ENCODE measurements around the gene NSF. TPM values are rescaled to one million over a fixed set of nuclear protein-coding genes. Genes with fewer than 3 reads are reported as not detected.

NSF gene
- total RNA-seq, 4 donors from 2014 or later, result 15.6 to 22.9 (median 19.0) TPM

GRCh38 chr17:46730026-46730425 lies 139.6 kb downstream of the NSF start:
- Histone ChIP-seq H3K36me3 (peaks cover 0 to 58% of the 10 kb centered on the region in 2 donors), H3K27me3 (no peaks in the 10 kb centered on the region), H3K9me3 (no peaks in the 10 kb centered on the region), H3K27ac (no peak overlapping the region), H3K4me3 (no peak overlapping the region), H3K4me1 (no peaks in the 10 kb centered on the region)
- no peak for ATAC-seq
- WGBS, 2 donors (ENCODE audit: low coverage in 1 of 2), result 82 to 100% methylated on average over 2 of the region's 2 CpGs
- TF ChIP-seq POLR2A (IDR thresholded peaks at IDR 0.05), result no peak
- no peak for TF ChIP-seq POLR2AphosphoS5 (IDR thresholded peaks at IDR 0.05)

- Histone ChIP-seq H3K4me3 (no peak overlapping the region), H3K9me3 (no peaks in the 10 kb centered on the region), H3K27me3 (no peaks in the 10 kb centered on the region), H3K36me3 (peaks cover 0 to 58% of the 10 kb centered on the region in 2 donors), H3K4me1 (no peaks in the 10 kb centered on the region), H3K27ac (no peak overlapping the region)
- no peak for TF ChIP-seq POLR2A (IDR thresholded peaks at IDR 0.05)
- no peak for ATAC-seq
- WGBS, 2 donors (ENCODE audit: low coverage in 1 of 2), result 100% methylated on average over 1 of the region's 1 CpG
These were observed 140.2 kb downstream of the NSF start for GRCh38 chr17:46730679-46731078.

- WGBS, 2 donors (ENCODE audit: low coverage in 1 of 2), result 79 to 86% methylated on average over 1 of the region's 1 CpG
- ATAC-seq, result no peak
- H3K27ac ChIP-seq, result no peak overlapping the region
- no peaks in the 10 kb centered on the region for H3K27me3 ChIP-seq
- no peaks in the 10 kb centered on the region for H3K9me3 ChIP-seq
- TF ChIP-seq POLR2AphosphoS5 (IDR thresholded peaks at IDR 0.05) (no peak), EP300 (IDR thresholded peaks at IDR 0.05) (no peak), CTCF (IDR thresholded peaks at IDR 0.05) (no peak), POLR2A (IDR thresholded peaks at IDR 0.05) (no peak)
- H3K4me1 ChIP-seq, result no peaks in the 10 kb centered on the region
- no peak overlapping the region for H3K4me3 ChIP-seq
- H3K36me3 ChIP-seq, result peaks cover 0 to 45% of the 10 kb centered on the region in 2 donors
These were observed 141.7 kb downstream of the NSF start for GRCh38 chr17:46732160-46732559.

- Histone ChIP-seq H3K4me1 (no peaks in the 10 kb centered on the region), H3K36me3 (peaks cover 0 to 37% of the 10 kb centered on the region in 2 donors), H3K27me3 (no peaks in the 10 kb centered on the region), H3K4me3 (no peak overlapping the region), H3K9me3 (no peaks in the 10 kb centered on the region), H3K27ac (no peak overlapping the region)
- ATAC-seq, result no peak
- TF ChIP-seq CTCF (IDR thresholded peaks at IDR 0.05), result no peak
- no peak for TF ChIP-seq POLR2A (IDR thresholded peaks at IDR 0.05)
- no peak for TF ChIP-seq EP300 (IDR thresholded peaks at IDR 0.05)
- no peak for TF ChIP-seq POLR2AphosphoS5 (IDR thresholded peaks at IDR 0.05)
- 72 to 77% methylated on average over 6 to 7 of the region's 7 CpGs for WGBS, 2 donors (ENCODE audit: low coverage in 1 of 2)
These were observed 142.4 kb downstream of the NSF start for GRCh38 chr17:46732754-46733398.

GRCh38 chr17:46733837-46734475 lies 143.5 kb downstream of the NSF start:
- H3K27me3 ChIP-seq, result no peaks in the 10 kb centered on the region
- ATAC-seq, result no peak
- H3K9me3 ChIP-seq, result no peaks in the 10 kb centered on the region
- 89 to 100% methylated on average over 1 of the region's 1 CpG for WGBS, 2 donors (ENCODE audit: low coverage in 1 of 2)
- no peak overlapping the region for H3K27ac ChIP-seq
- peaks cover 0 to 34% of the 10 kb centered on the region in 2 donors for H3K36me3 ChIP-seq
- H3K4me3 ChIP-seq, result no peak overlapping the region
- no peaks in the 10 kb centered on the region for H3K4me1 ChIP-seq
- no peak for TF ChIP-seq POLR2AphosphoS5 (IDR thresholded peaks at IDR 0.05)
- no peak for TF ChIP-seq EP300 (IDR thresholded peaks at IDR 0.05)
- no peak for TF ChIP-seq POLR2A (IDR thresholded peaks at IDR 0.05)
- TF ChIP-seq CTCF (IDR thresholded peaks at IDR 0.05), result no peak

GRCh38 chr17:46736100-46736499 lies 145.6 kb downstream of the NSF start:
- Histone ChIP-seq H3K9me3 (no peaks in the 10 kb centered on the region), H3K4me3 (no peak overlapping the region), H3K4me1 (no peaks in the 10 kb centered on the region), H3K27ac (no peak overlapping the region), H3K27me3 (no peaks in the 10 kb centered on the region), H3K36me3 (peaks cover 0 to 29% of the 10 kb centered on the region in 2 donors)
- ATAC-seq, result no peak
- no peak for TF ChIP-seq POLR2AphosphoS5 (IDR thresholded peaks at IDR 0.05)
- TF ChIP-seq POLR2A (IDR thresholded peaks at IDR 0.05), result no peak
- no peak for TF ChIP-seq EP300 (IDR thresholded peaks at IDR 0.05)
- TF ChIP-seq CTCF (IDR thresholded peaks at IDR 0.05), result no peak

Data from gastroesophageal sphincter (tissue), 4 donors.